Stimulated activated CD8-positive, alpha-beta memory T cell treated with anti-CD3 and anti-CD28 coated beads, Interleukin-15, amount 100 ng/mL, for 48 hours (primary cell): ENCODE results near the gene TGFBR3.

ENCODE experiments used
- DNase-seq, 2 donors: peaks; one replicate each; pipeline ENCODE4 v3.0.0-alpha.2; 2020; ENCODE audit warnings: low read depth in 2 of 2

Gene TGFBR3

DNA sequence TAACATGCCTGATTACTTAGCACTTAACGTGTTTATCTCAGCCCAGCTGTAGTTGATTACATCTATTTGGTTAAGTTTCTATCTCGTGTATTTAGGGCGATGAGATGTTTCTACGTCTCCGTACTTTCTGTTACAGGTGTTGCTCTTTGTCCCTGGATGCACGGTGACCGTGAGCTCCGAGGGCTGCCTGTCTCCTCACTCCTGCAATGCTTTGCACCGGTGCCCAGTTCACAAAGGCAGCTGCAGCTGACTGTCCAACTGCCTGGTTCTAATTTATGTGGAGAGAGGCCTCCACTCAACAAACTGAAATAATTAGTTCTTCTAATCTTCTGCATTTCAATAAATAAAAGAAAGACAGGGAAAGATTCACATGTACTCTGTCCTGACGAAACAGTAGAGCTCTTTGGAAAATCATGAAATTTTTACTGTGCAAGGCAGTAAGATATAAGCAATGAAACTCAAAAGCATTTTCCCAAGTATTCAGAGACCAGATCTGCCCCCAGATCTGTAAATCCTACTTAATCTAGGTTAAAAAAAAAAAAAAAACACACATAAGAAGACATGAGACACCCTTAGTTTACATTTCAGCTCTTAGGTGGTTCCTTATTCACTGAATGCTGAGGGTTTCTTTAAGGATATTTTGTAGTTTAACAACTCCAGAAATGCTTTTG lies 108.2 kb downstream of the TGFBR3 start:
- no peak for DNase-seq

DNA sequence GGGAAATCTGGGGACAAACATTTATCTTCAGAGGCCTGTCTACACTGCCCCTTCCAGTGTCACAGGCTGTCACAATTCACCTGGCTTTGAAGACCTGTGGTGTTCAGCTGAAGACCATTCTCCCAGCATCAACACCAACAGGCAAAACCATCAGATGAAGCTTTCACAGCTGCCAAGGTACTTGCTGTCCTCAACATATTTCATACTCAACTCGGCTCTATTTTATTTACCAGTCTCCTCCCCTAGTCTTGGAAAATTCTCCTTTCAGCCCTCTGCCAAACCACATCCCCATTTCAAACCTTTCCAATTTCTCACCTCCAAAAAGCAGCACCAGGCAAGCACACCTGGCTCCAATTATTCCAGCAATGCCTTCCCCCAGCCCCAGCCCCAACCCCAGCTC lies 108.8 kb downstream of the TGFBR3 start:
- DNase-seq, result no peak

DNA sequence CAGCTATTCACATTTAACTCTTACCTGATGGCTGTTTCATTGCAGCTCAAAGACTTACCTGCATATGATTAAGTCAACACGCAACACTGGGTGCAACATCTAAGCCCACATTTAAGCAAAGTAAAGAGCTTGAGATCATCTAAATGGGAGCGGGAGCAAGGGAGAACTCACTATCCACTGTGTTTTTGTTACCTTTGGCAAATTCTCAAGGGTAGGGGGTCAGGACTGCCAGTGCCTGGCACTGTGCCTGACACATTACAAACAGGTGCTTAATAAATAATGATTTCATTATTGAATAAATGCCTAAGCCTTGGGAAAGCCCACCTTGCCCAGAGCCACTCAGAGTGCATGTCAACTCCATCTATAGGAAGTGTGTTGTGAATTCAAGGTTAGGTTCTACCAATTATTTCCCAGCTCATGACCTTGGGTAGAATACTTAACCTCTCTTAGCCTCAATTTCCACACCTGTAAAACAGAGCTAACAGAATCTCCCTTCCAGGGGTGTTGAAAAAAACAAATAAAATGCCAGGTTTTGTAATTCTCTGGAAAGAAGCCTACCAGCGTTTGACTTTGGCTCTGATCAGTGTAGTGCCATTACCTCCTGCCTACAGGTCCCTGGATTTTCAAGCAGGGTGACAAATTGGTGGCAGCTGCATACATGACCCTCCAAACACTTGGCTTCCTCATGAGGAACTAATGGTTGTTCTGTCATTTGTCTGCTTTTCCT lies 109.7 kb downstream of the TGFBR3 start:
- no peak for DNase-seq

DNA sequence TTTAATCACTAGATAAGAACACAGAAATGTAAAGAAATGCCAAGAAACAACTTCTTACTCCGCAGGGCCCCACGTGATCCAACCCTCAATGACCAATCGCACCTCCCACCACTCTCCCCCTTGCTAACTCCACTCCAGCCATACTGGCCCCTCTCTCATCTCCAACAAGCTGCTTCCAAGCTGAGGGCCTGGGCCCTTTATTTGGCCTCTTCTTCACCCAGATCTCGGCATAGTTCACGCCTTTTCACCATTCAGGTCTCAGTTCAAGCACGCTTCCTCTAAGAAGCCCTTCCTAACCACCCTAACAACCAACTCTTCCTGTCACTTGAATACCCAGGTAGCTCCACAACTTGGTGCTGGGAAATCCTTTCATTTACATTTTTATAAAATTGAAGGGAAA lies 110.7 kb downstream of the TGFBR3 start:
- no peak for DNase-seq

DNA sequence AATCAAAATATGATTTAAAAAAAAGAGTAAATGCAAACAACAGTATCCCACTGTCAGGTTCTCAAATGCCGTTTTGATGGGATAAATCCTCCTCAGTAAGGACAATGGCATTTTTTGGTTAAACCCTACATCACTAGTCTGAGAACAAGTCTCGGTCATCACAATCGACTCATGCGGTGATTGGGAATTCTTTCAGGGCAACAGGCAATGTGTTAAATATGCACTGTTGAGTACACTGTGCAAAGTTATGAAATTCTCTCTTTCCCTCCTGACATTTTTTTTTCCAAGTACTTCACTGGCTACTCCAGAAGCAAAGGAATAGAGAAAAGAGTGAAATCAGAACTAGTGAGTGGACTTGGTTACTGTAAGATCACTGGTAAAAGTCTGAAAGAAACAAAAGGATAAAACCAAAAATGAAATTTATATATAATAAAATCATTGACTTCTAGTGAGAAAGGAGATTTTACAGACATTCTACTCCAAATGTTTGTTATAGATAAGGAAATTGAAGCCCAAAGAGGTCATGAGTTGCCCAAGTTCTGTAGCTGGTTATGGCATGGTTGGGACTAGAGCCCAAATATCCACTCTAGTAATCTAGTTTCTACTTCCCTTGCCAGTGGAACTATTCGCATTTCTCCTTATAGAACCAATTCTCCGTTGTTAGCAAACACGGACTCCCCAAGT lies 111.3 kb downstream of the TGFBR3 start:
- no peak for DNase-seq

DNA sequence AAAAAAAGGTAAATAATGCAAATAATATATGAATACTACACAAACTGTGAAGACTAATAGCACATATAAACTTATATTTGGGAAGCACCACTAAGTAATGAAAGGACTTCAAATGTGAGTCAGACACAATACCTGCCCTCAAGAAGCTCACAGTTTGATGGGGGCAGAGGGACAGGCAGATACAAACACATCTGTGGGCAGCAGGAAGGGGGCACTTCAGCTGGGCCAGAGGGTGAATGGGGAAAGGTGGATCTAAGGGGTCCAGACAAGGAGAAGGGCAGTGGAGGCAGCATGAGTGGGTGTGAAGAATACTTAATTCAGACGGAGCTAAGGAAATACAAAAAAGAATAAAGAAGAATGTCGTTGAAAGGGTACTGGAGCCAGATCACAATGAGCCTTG lies 114.2 kb downstream of the TGFBR3 start:
- DNase-seq, result no peak

DNA sequence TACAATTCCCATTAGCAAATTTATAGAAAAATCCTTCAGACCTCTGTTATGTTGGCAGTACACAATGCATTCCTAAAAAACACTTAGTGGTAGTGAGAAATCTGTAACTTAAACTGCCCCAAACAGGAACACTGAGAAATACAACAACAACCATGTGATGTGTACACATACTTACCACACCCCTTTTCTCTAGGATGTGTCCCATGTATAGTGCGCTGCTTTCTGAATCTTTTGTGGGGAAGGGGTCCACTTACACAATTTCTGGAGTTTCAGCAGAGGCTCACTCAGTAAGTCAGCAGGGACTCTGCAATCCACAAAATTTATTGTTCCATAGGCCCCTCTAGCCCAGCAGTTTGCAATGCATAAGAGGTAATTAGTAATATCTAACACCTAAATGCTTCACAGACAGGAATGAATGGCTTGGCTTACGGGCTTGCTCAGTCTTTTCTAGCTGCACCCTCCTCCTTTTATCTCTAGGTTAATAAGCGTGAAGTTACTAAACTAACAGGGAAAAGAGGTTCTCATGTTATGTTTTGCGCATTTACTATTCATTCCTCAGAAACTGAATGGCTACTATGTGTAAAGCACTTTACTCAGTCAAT lies 115.2 kb downstream of the TGFBR3 start:
- no peak for DNase-seq

DNA sequence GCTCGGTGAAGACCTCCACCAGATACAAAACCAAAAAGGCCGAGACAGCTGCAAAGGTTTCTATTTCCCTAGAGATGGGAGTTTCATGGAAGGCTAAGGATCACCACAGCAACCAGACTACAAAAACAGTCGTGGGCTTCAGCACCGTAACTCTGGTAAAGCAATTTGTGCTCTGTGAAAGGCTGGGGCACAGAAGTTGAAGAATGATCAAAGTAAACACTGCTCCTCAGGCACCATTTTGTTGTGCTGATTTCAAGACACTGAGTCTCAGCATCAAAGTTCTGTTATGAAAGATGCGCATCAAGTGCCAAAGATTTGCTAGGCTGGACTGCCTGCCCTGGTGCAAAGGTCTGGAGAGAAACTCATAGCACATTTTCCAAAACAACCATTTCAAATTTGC lies 116.2 kb downstream of the TGFBR3 start:
- DNase-seq, result no peak

DNA sequence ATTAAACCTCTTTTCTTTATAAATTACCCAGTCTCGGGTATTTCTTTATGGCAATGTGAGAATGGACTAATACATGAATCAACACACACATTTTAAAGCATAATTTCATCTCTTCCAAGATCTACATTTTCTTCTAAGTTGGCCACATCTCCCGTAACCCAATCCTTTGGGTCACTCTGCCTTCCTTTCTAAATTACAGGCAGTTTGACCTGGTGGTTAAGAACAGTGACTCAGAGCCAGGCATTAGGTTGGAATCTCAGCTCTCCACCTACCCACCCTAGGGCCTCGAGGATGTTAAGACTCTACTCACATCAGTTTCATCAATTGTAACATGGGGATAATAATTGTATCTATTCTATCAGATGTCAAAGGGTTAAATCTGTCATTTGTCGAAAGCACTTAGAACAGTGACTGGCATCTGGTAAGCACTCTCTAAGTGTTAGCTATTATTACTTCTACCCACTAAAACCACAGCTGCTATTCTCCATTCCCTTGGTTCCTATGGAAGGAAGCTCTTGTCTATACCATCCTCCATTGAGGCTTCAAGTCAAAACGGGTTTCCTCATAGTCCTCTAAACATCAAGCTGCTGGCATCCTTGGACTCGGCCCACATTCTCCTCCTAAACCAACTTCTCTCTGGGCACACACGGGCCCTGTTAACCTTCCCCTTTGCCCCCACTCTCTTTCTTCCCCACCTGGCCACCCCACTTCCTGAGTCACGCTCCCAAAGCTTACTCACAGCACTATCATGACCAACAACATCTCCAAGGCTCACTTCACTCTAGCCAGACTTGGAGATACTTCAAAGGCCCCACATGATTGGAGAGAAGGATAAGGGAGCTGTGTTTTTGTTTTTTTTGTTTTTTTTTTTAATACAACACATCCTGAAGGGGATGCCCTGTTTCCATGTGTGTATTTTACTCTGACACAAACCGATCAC lies 116.9 kb downstream of the TGFBR3 start:
- DNase-seq, result no peak

DNA sequence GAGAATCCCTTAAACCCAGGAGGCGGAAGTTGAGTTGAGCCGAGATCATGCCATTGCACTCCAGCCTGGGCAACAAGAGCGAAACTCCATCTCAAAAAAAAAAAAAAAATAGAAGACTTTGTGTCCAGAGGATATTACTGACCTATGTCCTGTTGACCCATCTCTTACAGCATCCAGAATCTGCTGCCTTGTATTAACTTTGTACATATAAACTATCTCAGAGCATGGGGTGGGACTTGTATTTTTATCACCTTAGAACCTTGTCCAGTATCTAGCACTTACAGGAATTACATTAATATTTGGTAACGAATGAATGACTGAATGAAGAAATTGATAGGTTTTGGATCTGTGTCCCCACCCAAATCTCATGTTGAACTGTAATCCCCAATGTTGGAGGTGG lies 117.8 kb downstream of the TGFBR3 start:
- DNase-seq, result no peak

DNA sequence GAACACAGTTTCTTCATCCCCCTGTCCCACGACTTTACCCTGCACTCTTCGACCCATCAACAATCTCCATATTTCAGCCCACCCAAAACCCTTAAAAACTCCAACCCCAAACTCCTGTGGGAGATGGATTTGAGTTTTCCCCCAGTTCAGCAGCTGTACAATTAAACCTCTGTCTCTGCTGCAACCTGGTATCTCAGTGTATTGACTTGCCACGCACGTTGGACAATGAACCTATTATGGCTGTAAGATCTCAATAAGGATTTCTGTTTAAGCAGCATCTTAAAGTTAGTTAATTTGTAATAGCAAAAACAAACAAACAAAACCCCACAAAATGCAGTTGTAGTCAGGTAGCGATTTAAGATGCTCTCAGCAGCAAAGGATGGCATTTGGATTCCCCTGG lies 119.1 kb downstream of the TGFBR3 start:
- DNase-seq, result no peak

DNA sequence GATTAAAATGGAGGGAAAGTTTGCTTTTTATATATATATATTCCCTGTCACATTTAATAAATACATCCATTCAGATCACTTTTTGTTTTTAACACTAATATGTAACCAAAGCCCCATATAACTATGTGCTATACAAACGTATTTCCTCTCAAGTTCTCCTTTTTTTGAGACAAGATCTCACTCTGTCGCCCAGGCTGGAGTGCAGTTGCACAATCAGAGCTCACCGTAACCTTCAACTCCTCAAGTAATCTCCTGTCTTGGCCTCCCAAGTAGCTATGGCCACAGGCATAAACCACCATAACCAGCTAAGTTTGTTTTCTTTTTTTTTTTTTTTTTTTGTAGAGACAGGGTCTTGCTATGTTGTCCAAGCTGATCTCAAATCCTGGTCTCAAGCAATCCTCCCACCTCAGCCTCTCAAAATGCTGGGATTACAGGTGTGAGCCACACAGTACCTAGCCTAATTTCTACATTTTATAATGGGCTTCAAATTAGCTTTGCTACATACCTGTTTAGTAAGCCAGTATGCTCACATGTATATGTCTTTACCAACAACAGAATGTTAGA lies 120.0 kb downstream of the TGFBR3 start:
- no peak for DNase-seq

DNA sequence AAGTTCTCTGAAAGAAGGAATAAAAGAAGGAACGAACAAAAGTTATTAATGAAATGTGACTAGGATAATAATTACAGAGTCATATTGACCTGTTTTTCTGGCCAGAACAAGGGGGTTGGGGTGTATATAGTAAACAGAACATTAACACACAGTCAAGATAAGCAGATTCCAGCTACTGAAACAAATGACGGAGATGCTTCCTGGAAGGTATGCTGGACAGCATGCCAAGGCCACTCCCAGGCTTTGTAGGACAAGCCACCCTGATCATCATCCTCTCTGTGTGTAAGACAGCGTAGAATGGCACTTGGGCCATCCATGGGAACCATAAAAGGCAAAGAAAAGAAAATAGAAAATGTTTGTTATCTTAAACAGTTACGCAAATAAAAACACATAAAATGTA lies 120.7 kb downstream of the TGFBR3 start:
- no peak for DNase-seq

DNA sequence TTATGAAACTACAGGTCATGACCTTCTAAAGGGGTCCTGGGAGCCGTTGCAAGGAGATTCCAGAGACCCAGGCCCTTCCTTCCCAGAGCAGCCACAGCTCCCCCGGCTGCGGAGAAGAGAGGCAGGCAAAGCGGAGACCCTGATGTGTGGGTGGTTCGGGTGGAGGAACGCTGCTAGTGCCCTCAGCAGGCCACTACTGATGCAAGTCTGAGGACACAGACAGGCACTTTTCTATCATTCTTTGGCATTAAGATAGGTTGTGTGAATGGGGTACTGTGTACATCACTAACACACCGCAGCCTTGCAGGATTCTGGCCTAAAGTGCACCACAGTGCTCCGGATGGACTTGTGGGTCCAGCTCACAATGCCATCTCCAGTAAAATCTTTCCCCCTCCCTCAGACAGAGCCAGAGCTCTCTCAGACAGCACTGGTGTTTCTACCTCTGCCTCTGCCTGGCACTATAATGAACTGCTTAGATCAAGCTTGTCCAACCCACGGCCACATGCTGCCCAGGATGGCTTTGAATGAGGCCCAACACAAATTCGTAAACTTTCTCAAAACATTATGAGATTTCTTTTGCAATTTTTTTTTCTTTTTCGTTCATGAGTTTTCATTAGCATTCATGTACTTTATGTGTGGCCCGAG lies 121.4 kb downstream of the TGFBR3 start:
- no peak for DNase-seq

DNA sequence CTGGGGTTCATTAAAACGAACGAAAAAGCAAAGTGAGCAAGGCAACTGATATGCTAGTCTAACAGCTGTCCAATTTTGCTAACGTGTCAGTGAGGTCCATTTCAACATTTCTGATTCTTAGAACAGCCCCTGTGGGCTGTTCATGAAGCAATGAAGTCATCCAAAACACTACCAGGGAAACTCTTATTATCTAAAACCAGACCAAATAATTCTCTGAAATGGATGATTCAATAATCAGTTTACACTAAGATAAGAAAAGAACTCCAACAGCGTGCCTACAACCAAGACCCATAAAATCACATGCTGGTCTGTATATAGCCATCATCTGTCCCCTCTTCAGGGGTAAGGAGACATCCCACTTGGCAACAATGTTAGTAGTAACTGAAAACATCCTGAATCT lies 122.7 kb downstream of the TGFBR3 start:
- DNase-seq, result no peak

DNA sequence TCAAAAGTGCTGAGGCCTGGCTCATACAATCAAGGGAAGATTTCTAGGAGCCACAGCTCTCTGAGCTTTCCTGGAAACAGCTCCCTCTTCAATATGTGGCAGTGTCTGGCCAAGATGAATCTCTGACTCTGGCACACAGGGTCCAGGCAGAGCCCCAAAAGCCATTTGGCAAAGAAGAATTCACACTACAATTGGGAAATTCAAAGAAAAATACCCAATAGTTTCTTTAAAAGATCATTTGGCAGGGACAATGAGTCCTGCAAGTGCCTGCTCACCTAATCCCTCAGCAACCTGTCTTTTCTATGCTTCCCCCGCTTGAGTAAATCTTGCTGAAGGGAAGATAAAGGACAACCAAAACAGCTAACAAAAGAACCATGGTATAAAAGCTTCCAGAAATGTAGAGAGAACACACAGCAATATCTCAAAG lies 124.6 kb downstream of the TGFBR3 start:
- DNase-seq, result no peak

DNA sequence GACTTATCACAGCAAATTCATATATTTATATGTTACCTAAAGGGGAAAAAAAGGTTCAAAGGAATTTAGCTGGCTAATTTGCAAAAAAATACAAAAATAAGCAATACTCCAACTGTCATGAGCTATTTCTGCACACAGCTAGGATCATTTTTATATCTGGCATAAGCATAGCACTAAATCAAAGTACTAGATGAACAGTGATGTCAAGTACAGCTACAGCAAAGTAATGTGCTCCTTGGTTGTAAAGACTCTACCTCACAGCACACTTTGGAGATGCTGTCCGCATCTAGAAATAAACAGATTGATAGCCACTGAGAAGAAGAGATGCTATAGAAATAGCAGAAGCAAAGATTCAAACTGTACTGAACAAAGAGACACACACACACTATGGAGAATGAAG lies 125.4 kb downstream of the TGFBR3 start:
- DNase-seq, result no peak

DNA sequence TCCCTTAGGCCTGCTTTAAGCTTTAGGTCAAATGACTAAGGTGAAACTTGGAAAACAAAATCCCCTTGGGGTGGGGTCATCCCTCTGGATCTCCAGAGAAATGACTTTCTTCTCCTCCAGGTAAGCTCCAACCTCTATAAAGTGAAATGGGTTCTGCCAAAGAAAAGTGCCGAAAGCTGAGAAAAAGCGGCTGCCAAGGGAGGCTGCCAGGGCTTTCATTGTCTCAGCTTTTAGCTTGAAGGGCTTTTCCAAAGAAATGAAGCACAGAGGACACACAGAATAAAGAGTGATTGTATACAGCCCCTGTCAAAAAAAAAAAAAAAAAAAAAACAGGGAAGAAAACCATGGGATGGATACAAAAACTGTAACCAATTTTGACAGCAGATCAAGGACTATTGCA lies 126.9 kb downstream of the TGFBR3 start:
- DNase-seq, result no peak

DNA sequence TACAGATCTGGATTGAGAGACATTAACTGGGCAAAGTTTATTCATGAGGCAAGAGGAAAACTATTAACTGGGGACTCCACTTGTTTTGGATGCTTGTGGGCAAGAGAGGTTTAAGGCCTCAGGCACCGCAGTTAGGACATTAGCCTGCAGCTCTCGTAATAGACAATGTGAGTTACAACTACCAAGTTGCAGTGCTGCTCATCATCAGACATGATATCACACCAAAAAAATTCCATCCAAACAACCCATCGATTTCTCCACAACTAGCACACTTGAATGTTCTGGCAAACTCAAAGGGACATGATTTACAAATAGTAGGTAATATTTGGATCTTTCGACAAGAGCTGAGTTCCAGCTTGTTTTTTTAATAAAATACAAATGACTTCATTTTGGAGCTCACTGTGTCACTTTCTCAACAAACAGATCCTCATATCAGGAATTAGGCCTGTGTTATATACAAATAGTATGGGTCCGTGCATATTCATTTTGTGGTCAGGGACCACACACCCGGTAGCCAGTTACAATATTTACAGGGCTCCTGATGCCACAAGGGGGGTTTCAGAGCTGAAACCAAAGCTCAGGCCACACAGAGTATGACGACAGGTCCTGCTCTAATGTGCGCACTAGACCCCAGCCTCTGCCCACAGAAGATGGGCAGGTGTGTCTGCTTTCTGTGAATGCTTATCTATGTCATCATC lies 128.0 kb downstream of the TGFBR3 start:
- no peak for DNase-seq

DNA sequence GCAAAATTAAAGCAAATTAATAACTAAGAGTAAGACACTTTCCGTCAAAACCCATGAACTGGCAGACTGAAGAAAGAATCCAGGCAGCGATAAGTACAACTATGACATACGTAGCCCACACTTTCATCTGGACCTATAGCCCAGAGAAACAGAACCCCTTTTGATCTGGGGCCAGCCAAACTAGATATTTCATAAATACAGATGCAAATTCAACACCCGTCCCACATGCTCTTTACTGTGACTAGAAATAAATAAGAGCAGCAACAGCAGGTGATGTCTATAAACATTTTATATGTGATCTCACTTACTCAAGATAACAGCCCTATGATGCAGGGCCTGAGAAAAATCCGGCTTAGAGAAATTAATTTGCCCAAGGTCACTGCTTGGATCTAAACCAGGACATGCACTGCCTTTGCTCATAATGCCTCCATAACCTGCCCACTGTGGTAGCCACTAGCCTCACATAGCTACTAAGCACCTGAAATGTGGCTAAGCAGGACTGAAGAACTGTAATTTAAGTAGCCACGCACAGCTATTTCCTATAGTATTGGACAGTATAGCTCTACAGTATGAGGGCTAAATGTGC lies 130.2 kb downstream of the TGFBR3 start:
- no peak for DNase-seq
